ENCODE measurements around the gene TMEM92.

Gene TMEM92

GRCh38 chr17:50274142-50274896, at the start of gene TMEM92:
Gene TMEM92 (plus strand): TSS chr17:50274466. CDS start chr17:50274502, 36 bp downstream.
- no peak for DNase-seq (ENCODE audit: low spot score)

GRCh38 chr17:50225701-50226240, 48.5 kb upstream of the TMEM92 start:
- DNase-seq (ENCODE audit: low spot score) = no peak

- DNase-seq (ENCODE audit: low spot score) = no peak
These were observed 39.7 kb upstream of the TMEM92 start for GRCh38 chr17:50234581-50234980.

GRCh38 chr17:50237901-50238300, 36.4 kb upstream of the TMEM92 start:
- no peak for DNase-seq (ENCODE audit: low spot score)

GRCh38 chr17:50238601-50239280, 35.5 kb upstream of the TMEM92 start:
- DNase-seq (ENCODE audit: low spot score) = no peak

GRCh38 chr17:50239937-50240336, 34.3 kb upstream of the TMEM92 start:
- no peak for DNase-seq (ENCODE audit: low spot score)

- no peak for DNase-seq (ENCODE audit: low spot score)
These were observed 33.4 kb upstream of the TMEM92 start for GRCh38 chr17:50240851-50241250.

GRCh38 chr17:50241431-50241830, 32.8 kb upstream of the TMEM92 start:
- no peak for DNase-seq (ENCODE audit: low spot score)

GRCh38 chr17:50244771-50245170, 29.5 kb upstream of the TMEM92 start:
- DNase-seq (ENCODE audit: low spot score) = no peak

- DNase-seq (ENCODE audit: low spot score) = no peak
These were observed 26.0 kb upstream of the TMEM92 start for GRCh38 chr17:50248255-50248654.

GRCh38 chr17:50252781-50253180, 21.5 kb upstream of the TMEM92 start:
- no peak for DNase-seq (ENCODE audit: low spot score)

- no peak for DNase-seq (ENCODE audit: low spot score)
These were observed 18.3 kb upstream of the TMEM92 start for GRCh38 chr17:50255766-50256635.

- no peak for DNase-seq (ENCODE audit: low spot score)
These were observed 17.2 kb upstream of the TMEM92 start for GRCh38 chr17:50256826-50257618.

- no peak for DNase-seq (ENCODE audit: low spot score)
These were observed 16.5 kb upstream of the TMEM92 start for GRCh38 chr17:50257676-50258224.

GRCh38 chr17:50258647-50259476, 15.4 kb upstream of the TMEM92 start:
- DNase-seq (ENCODE audit: low spot score) = no peak

GRCh38 chr17:50259477-50260324, 14.6 kb upstream of the TMEM92 start:
- DNase-seq (ENCODE audit: low spot score) = no peak

GRCh38 chr17:50260501-50260911, 13.8 kb upstream of the TMEM92 start:
- no peak for DNase-seq (ENCODE audit: low spot score)

- DNase-seq (ENCODE audit: low spot score) = no peak
These were observed 13.0 kb upstream of the TMEM92 start for GRCh38 chr17:50261051-50261915.
